Pancreas (tissue), 10 donors: ENCODE measurements around the gene PFDN5. TPM values are rescaled to one million over a fixed set of nuclear protein-coding genes. Genes with fewer than 3 reads are reported as not detected.

ENCODE experiments used
- ATAC-seq, 4 donors: fragments of 200-7000 bp; cut with Tn5 transposase; one replicate each; pipeline versions ENCODE4 v1.8.0 to v1.9.1; 2020; ENCODE audit warnings: mild to moderate bottlenecking in 4 of 4, moderate library complexity in 4 of 4
- DNase-seq, 6 donors: peaks; one replicate each; pipeline ENCODE4 v3.0.0-alpha.2; 2020
- FAIRE-seq: peaks from 2 replicates; lab custom pipeline; 2012; peaks lifted over from hg19 to GRCh38; lab: Jason Lieb, UNC
- H3K27ac ChIP-seq, 4 donors: fragments of 200-600 bp; sonication (generic); 1 replicate in 3 of 4; 2 replicates in 1 of 4; pipeline versions ENCODE4 v1.5.0 to v1.8.0; 2020
- H3K27me3 ChIP-seq, 4 donors: fragments of 200-600 bp; one replicate each; pipeline ENCODE4 v1.8.0; 2021
- H3K36me3 ChIP-seq, 3 donors: fragments of 200-600 bp; sonication (generic) in 1 of 3; one replicate each; pipeline versions ENCODE4 v1.5.0 to v1.8.0; 2020 to 2021
- H3K4me1 ChIP-seq, 3 donors: fragments of 200-600 bp; one replicate each; pipeline ENCODE4 v1.8.0; 2021
- H3K4me3 ChIP-seq, 4 donors: fragments of 200-600 bp; sonication (generic) in 2 of 4; one replicate each; pipeline versions ENCODE4 v1.5.0 to v1.8.0; 2020 to 2021
- H3K9me3 ChIP-seq, 4 donors: fragments of 200-600 bp; one replicate each; pipeline ENCODE4 v1.8.0; 2021
- WGBS, 2 donors: extraction: QIAGEN DNeasy Blood & Tissue Kit; methylation state at CpG; one replicate each; pipeline ENCODE4 v1.1.7; 2013; 5-methylcytosine and 5-hydroxymethylcytosine counted together
- intact Hi-C, 3 donors: fragments of 100-400 bp; cut with DNase I; formaldehyde crosslinking; loops; one replicate each; pipeline versions ENCODE4 v1.11.1 to v1.14.2; 2022
- polyA plus RNA-seq, 2 donors: library from polyadenylated mRNA; stranded (reverse); fragments of 200-250 nt; gene quantifications; one replicate each; pipeline ENCODE4 v1.2.3, GENCODE V29; 2013
- total RNA-seq, 6 donors: library from RNA; stranded (reverse); fragmentation: NEBNext Ultra II Directional in 4 of 6; extraction: Animal tissue kit (Norgen Biotek cat#: 25700) in 4 of 6; gene quantifications; one replicate each; pipeline versions ENCODE4 v1.2.1 to v1.2.4, GENCODE V29; 2021 to 2023
- TF ChIP-seq, protein P1 (sequence below), 4 donors: fragments of 200-600 bp; sonication (generic) in 3 of 4; IDR thresholded peaks; one replicate each; pipeline versions ENCODE4 v1.5.0 to v1.8.0; 2021; ENCODE audit warnings: antibody characterized with exemption in 4 of 4
- donor health status: healthy with polysubstance abuse.
- donor health status: DM: no; HTN: no; CAD: no; lungs with moderate emphysema.
- donor health status: DM: no; HTN: no; CAD: no.
- donor health status: control.
- donor health status: control.
- donor health status: Bipolar disorder and iron deficiency.
- donor health status: DM: yes; HTN: yes; CAD: no.
- donor health status: DM: no; HTN: no; CAD: no.
- donor health status: DM: no; HTN: no; CAD: no.
- donor health status: DM: yes; HTN: yes; CAD: no.

The PFDN5 gene
- 100 to 1,000 TPM; 203 to 247 (median 231) TPM for total RNA-seq
- 100 to 1,000 TPM; 874 to 875 TPM for polyA plus RNA-seq

DNA sequence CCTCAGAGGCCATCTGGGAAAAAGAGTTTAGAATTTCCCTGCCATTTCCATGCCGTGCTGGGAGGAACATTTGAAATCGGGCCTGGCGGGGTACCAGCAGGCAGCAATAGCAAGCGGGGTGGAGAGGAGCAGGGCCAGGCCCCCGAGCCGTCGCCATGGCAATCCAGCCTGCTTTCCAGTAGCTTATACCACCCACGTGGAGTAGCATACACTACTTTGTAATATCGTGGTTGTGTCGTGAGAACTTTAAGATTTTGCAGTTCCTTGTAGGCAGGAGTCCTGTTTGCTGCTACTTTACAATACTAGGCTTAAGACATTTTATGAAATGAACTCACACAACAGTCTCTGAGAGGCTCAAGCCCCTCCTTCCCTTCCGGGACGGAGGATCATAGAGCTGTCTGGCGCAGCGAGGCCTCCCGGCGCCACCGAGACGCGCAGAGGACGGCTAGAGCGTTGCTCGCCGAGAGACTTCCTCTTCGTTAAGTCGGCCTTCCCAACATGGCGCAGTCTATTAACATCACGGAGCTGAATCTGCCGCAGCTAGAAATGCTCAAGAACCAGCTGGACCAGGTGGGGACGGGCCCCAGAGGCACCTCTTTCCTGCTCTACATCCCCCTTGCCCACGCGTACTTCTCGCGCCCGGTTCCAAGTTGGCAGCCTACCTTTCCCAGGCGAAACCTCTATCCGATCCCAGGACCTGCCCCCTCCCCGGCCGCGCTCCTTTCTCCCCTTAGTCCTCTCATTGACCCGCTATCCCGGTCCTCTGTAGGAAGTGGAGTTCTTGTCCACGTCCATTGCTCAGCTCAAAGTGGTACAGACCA is at the start of gene PFDN5:
PFDN5 (plus strand) TSS at position 473 of the 821 bp plus-strand sequence; CDS start at position 499, 26 bp downstream.
- TF ChIP-seq, protein P1, sequence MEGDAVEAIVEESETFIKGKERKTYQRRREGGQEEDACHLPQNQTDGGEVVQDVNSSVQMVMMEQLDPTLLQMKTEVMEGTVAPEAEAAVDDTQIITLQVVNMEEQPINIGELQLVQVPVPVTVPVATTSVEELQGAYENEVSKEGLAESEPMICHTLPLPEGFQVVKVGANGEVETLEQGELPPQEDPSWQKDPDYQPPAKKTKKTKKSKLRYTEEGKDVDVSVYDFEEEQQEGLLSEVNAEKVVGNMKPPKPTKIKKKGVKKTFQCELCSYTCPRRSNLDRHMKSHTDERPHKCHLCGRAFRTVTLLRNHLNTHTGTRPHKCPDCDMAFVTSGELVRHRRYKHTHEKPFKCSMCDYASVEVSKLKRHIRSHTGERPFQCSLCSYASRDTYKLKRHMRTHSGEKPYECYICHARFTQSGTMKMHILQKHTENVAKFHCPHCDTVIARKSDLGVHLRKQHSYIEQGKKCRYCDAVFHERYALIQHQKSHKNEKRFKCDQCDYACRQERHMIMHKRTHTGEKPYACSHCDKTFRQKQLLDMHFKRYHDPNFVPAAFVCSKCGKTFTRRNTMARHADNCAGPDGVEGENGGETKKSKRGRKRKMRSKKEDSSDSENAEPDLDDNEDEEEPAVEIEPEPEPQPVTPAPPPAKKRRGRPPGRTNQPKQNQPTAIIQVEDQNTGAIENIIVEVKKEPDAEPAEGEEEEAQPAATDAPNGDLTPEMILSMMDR (IDR thresholded peaks at IDR 0.05) = peak in 1 of 4 donors; percentile 13
- Histone ChIP-seq H3K27me3 (no peaks in the 10 kb centered on the region), H3K9me3 (no peaks in the 10 kb centered on the region), H3K4me3 (peak within 1 kb of the TSS; percentile 46 to 79 (median 66)), H3K27ac (peak within 1 kb of the TSS; percentile 40 to 86 (median 63)), H3K36me3 (peaks cover 0 to 6% (median 0%) of the 10 kb centered on the region in 3 donors), H3K4me1 (peaks cover 6 to 21% (median 11%) of the 10 kb centered on the region in 3 donors)
- peak; percentile 90 to 93 (median 92) for ATAC-seq
- FAIRE-seq = no peak
- WGBS, 2 donors = 1 to 2% methylated on average over 42 of the region's 42 CpGs
- peak; percentile 85 to 95 (median 88) for DNase-seq
- intact Hi-C loops = no loop called here

DNA sequence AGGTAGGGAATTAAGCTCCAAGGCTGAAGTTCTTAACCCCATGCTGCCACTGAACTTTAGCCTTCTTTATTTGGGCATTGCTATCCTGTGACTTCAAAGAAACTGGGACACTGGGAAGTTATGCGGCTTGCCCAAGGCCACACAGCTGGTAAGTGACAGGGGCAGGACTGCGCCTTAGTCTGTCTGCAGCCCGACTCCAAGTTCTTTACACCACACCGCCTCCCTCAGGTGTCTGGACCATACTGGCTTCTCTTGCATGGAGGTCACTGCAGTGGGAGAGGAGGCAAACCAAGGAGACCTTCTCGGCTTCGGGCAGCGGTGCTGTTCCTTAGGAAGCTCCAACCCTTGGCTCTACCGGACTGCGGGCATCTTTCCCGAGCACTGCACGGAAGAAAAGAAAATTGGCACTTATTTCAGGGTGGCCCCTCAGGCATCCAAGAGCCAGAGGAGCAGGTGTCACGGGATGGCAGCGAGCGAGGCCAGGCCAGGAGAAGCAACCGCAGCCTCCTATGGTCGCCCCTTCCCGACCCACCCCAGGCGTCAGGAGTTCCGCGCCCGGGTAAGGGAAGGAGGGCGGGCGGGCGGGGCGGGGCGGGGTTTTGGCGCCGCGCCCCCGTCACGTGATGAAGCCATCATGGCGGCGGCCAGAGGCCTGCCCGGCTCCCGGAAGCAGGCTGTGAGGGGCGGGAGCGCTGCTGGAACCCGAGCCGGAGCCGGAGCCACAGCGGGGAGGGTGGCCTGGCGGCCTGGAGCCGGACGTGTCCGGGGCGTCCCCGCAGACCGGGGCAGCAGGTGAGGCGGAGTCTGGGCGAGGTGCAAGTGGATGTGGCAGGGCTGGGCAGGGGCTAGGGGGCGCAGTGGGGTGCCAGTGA is 43.6 kb upstream of the PFDN5 start:
- TF ChIP-seq, protein P1 (IDR thresholded peaks at IDR 0.05) = no peak
- DNase-seq = peak; percentile 80 to 92 (median 84)
- no peak for FAIRE-seq
- peak overlapping the region; percentile 75 to 91 (median 80) for H3K27ac ChIP-seq
- H3K4me3 ChIP-seq = peak overlapping the region; percentile 68 to 89 (median 78)
- H3K36me3 ChIP-seq = no peaks in the 10 kb centered on the region
- intact Hi-C loops = loop anchor here in 2 of 3 donors (5.0 kb wide), 1 partner anchor 34 kb away; no protein-coding TSS in a partner anchor
- no peaks in the 10 kb centered on the region for H3K27me3 ChIP-seq
- H3K9me3 ChIP-seq = no peaks in the 10 kb centered on the region
- ATAC-seq = peak; percentile 88 to 95 (median 90)
- WGBS, 2 donors = 0 to 1% methylated on average over 41 to 51 of the region's 51 CpGs
- peaks cover 6 to 19% (median 17%) of the 10 kb centered on the region in 3 donors for H3K4me1 ChIP-seq

DNA sequence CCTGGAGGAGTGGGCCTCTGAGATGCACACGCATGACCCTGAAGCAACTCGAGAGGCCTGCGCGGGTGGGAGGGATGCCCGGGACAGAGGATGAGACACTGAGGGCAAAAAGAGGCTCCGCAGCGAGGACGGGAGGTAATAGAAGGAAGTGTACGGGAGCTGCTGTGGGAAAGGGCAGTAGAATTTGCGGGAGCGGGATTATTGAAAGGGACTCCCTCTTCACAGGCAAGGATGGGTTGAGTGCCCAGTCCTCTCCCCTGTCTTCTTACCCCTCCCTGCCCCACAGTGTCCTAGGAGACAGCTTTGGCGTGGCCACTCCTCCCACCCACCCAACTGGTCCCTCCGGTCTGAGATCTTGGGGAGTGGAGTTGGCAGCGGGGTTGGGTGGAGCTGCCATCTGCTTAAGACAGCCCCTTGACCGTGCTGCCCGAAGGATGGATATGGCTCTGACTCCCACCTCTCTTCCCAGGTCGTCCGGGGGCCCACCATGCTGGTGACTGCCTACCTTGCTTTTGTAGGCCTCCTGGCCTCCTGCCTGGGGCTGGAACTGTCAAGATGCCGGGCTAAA is 42.9 kb upstream of the PFDN5 start:
- no peaks in the 10 kb centered on the region for H3K9me3 ChIP-seq
- no peaks in the 10 kb centered on the region for H3K36me3 ChIP-seq
- intact Hi-C loops = loop anchor here in 2 of 3 donors (5.0 kb wide), 1 partner anchor 35 kb away; no protein-coding TSS in a partner anchor
- H3K27me3 ChIP-seq = no peaks in the 10 kb centered on the region
- DNase-seq = peak in 4 of 6 donors; percentile 39 to 76 (median 43)
- TF ChIP-seq, protein P1 (IDR thresholded peaks at IDR 0.05) = no peak
- 6 to 9% methylated on average over 17 to 19 of the region's 19 CpGs for WGBS, 2 donors
- peak in 3 of 4 donors; percentile 1 to 5 (median 4) for ATAC-seq
- peak overlapping the region; percentile 68 to 89 (median 78) for H3K4me3 ChIP-seq
- FAIRE-seq = no peak
- H3K4me1 ChIP-seq = peaks cover 6 to 19% (median 17%) of the 10 kb centered on the region in 3 donors
- H3K27ac ChIP-seq = peak overlapping the region; percentile 75 to 91 (median 80)

DNA sequence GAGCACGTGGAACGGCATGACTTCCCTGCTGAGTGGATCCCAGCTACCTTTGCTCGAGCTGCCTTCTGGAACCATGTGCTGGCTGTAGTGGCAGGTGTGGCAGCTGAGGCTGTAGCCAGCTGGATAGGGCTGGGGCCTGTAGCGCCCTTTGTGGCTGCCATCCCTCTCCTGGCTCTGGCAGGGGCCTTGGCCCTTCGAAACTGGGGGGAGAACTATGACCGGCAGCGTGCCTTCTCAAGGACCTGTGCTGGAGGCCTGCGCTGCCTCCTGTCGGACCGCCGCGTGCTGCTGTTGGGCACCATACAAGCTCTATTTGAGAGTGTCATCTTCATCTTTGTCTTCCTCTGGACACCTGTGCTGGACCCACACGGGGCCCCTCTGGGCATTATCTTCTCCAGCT is 42.0 kb upstream of the PFDN5 start:
- Histone ChIP-seq H3K4me1 (peaks cover 6 to 19% (median 17%) of the 10 kb centered on the region in 3 donors), H3K4me3 (peak overlapping the region in 1 of 4 donors; percentile 68), H3K9me3 (no peaks in the 10 kb centered on the region), H3K27me3 (no peaks in the 10 kb centered on the region), H3K36me3 (no peaks in the 10 kb centered on the region), H3K27ac (no peak overlapping the region)
- TF ChIP-seq, protein P1 (IDR thresholded peaks at IDR 0.05) = no peak
- DNase-seq (no peak), FAIRE-seq (no peak), ATAC-seq (no peak)
- intact Hi-C loops = loop anchor here in 2 of 3 donors (5.0 kb wide), 1 partner anchor 36 kb away; no protein-coding TSS in a partner anchor
- 86 to 92% methylated on average over 13 of the region's 13 CpGs for WGBS, 2 donors
